Liver (tissue), 9 donors: ENCODE results near the gene TADA3. TPM values are rescaled to one million over a fixed set of nuclear protein-coding genes. Genes with fewer than 3 reads are reported as not detected.

Experiments used
- DNase-seq: peaks from one replicate; pipeline ENCODE4 v3.0.0-alpha.2; 2017; ENCODE audit warnings: low spot score
- H3K27ac ChIP-seq, 2 donors: one replicate each; pipeline ENCODE4 v1.7.0; 2013; ENCODE audit warnings: inconsistent platforms in 2 of 2, low read length in 2 of 2, control low read depth in 1 of 2, low read depth in 1 of 2, mild to moderate bottlenecking in 1 of 2
- H3K27me3 ChIP-seq, 4 donors: one replicate each; pipeline versions ENCODE4 v1.6.1 to v1.7.0; 2013; ENCODE audit warnings: low read length in 3 of 4, inconsistent platforms in 1 of 4, mild to moderate bottlenecking in 1 of 4, moderate library complexity in 1 of 4; ENCODE audit not compliant: control insufficient read depth in 4 of 4, insufficient read depth in 4 of 4
- H3K36me3 ChIP-seq, 4 donors: one replicate each; pipeline versions ENCODE4 v1.6.1 to v1.7.0; 2013; ENCODE audit warnings: low read length in 3 of 4, mild to moderate bottlenecking in 3 of 4, low read depth in 1 of 4, moderate library complexity in 1 of 4; ENCODE audit not compliant: control insufficient read depth in 4 of 4, insufficient read depth in 3 of 4
- H3K4me1 ChIP-seq, 4 donors: one replicate each; pipeline versions ENCODE4 v1.6.1 to v1.7.0; 2013; ENCODE audit warnings: low read length in 3 of 4, mild to moderate bottlenecking in 3 of 4, moderate library complexity in 1 of 4; ENCODE audit not compliant: control insufficient read depth in 4 of 4, insufficient read depth in 4 of 4
- H3K4me3 ChIP-seq, 3 donors: one replicate each; pipeline versions ENCODE4 v1.6.1 to v1.7.0; 2013; ENCODE audit warnings: low read length in 3 of 3, control low read depth in 1 of 3, low read depth in 1 of 3, mild to moderate bottlenecking in 1 of 3
- H3K9ac ChIP-seq, 2 donors: one replicate each; pipeline ENCODE4 v1.7.0; 2013; ENCODE audit warnings: low read length in 2 of 2, mild to moderate bottlenecking in 2 of 2, moderate library complexity in 2 of 2, control low read depth in 1 of 2, low read depth in 1 of 2
- H3K9me3 ChIP-seq, 4 donors: one replicate each; pipeline versions ENCODE4 v1.6.1 to v1.7.0; 2013; ENCODE audit warnings: low read length in 3 of 4; ENCODE audit not compliant: control insufficient read depth in 4 of 4
- FOXA1 ChIP-seq: IDR thresholded peaks from 2 replicates; pipeline ENCODE4 v1.6.1; 2016; ENCODE audit warnings: antibody characterized with exemption
- FOXA2 ChIP-seq: IDR thresholded peaks from 2 replicates; pipeline ENCODE4 v1.6.1; 2016; ENCODE audit warnings: antibody characterized with exemption
- GABPA ChIP-seq, 2 donors: IDR thresholded peaks in 1 of 2; conservative IDR thresholded peaks in 1 of 2; 2 replicates each; pipeline ENCODE4 v1.6.1; 2016; ENCODE audit warnings: antibody characterized with exemption in 2 of 2, mild to moderate bottlenecking in 1 of 2, moderate library complexity in 1 of 2
- HNF4A ChIP-seq, 2 donors: conservative IDR thresholded peaks; 2 replicates each; pipeline ENCODE4 v1.6.1; 2016; ENCODE audit warnings: antibody characterized with exemption in 2 of 2, mild to moderate bottlenecking in 2 of 2
- HNF4G ChIP-seq: IDR thresholded peaks from 2 replicates; pipeline ENCODE4 v1.6.1; 2016; ENCODE audit warnings: antibody characterized with exemption
- NR2F2 ChIP-seq: IDR thresholded peaks from 2 replicates; pipeline ENCODE4 v1.6.1; 2016; ENCODE audit warnings: antibody characterized with exemption
- RAD21 ChIP-seq, 2 donors: IDR thresholded peaks; 2 replicates each; pipeline ENCODE4 v1.6.1; 2016; ENCODE audit warnings: antibody characterized with exemption in 2 of 2, mild to moderate bottlenecking in 2 of 2
- SP1 ChIP-seq: IDR thresholded peaks from 2 replicates; pipeline ENCODE4 v1.6.1; 2018; ENCODE audit warnings: antibody characterized with exemption, mild to moderate bottlenecking
- TAF1 ChIP-seq: conservative IDR thresholded peaks from 2 replicates; pipeline ENCODE4 v1.6.1; 2016; ENCODE audit warnings: antibody characterized with exemption, mild to moderate bottlenecking
- YY1 ChIP-seq: IDR thresholded peaks from 2 replicates; pipeline ENCODE4 v1.6.1; 2016; ENCODE audit warnings: antibody characterized with exemption, mild to moderate bottlenecking
- WGBS: extraction: QIAGEN DNeasy Blood & Tissue Kit; methylation state at CpG from one replicate; pipeline ENCODE4 v1.1.7; 2013; 5-methylcytosine and 5-hydroxymethylcytosine counted together
- polyA plus RNA-seq, 2 donors: library from polyadenylated mRNA; stranded (reverse) in 1 of 2; unstranded in 1 of 2; fragments of 200-250 nt in 1 of 2; fragments of >200 nt in 1 of 2; fragmentation: Nextera tagmentation in 1 of 2; extraction: Ambion mirVana in 1 of 2; gene quantifications; one replicate each; pipeline versions ENCODE4 v1.2.1 to v1.2.3, GENCODE V29; 2013 to 2015
- total RNA-seq, 2 donors: library from RNA; depleted of rRNA; stranded (reverse); fragments of >200 nt; gene quantifications; one replicate each; pipeline ENCODE4 v1.2.3, GENCODE V29; 2014
- TF ChIP-seq, protein P1 (sequence below): IDR thresholded peaks from 2 replicates; pipeline ENCODE4 v1.6.1; 2016; ENCODE audit warnings: antibody characterized with exemption
- TF ChIP-seq, protein P2 (sequence below): IDR thresholded peaks from 2 replicates; pipeline ENCODE4 v1.6.1; 2016; ENCODE audit warnings: antibody characterized with exemption
- TF ChIP-seq, protein P3 (sequence below): IDR thresholded peaks from 2 replicates; pipeline ENCODE4 v1.6.1; 2016; ENCODE audit warnings: antibody characterized with exemption
- TF ChIP-seq, protein P4 (sequence below): fragments of 150-350 bp; IDR thresholded peaks from 2 replicates; pipeline ENCODE4 v1.5.1; 2017; ENCODE audit warnings: improper control_type of control experiment, low read depth, low read length; ENCODE audit not compliant: missing input control
- TF ChIP-seq, protein P5 (sequence below): IDR thresholded peaks from 2 replicates; pipeline ENCODE4 v1.6.1; 2016; ENCODE audit warnings: antibody characterized with exemption, mild to moderate bottlenecking
- donor health status: healthy.
- donor health status: healthy.
- donor health status: healthy.
- donor health status: healthy.
- donor health status: healthy.

The TADA3 gene
- total and polyA plus RNA-seq, 4 donors = 16.2 to 27.8 (median 21.5) TPM

DNA sequence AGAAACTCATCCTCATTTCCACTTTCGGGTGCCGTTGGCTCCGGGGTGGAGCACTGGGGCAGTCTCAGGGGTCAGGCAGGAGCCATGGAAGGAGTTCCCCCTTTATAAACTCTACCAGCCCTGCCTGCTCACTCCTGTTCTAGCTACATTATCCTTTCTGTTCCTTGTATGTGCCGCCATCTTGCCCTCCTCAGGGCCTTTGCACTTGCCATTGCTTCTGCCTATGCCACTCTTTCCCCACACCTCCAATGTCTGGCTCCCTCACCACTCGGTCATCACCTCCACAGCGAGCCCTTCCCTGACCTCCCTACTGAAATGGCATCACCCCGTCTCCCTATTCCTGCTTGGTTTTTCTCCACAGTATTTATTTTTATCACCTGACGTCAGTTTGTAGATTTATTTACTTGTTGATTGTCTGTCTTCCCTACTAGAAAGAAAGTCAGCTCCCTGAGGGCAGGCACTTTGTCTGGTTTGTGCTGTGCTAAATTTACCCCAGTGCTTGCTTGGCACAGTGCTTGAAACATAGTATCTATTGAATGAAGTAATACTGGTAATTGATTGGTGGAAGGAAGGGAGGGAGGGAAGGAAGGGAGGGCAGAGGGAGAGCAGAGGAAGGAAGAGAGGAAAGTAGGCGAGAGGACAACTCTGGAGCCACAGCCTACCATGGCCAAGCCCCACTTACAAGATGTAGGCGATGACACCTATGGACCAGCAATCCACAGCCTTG lies 31.3 kb downstream of the TADA3 start:
- 95% methylated on average over 10 of the region's 10 CpGs for WGBS
- H3K9ac ChIP-seq = no peak overlapping the region
- DNase-seq = no peak
- TF ChIP-seq YY1 (no peak), SP1 (no peak), TAF1 (no peak), HNF4A (conservative IDR thresholded peaks at IDR 0.05) (no peak), FOXA2 (no peak), GABPA (IDR thresholded peaks at IDR 0.05 in 1 of 2, conservative IDR thresholded peaks at IDR 0.05 in 1 of 2) (no peak), RAD21 (IDR thresholded peaks at IDR 0.05) (no peak), HNF4G (no peak), FOXA1 (no peak)
- TF ChIP-seq, protein P1, sequence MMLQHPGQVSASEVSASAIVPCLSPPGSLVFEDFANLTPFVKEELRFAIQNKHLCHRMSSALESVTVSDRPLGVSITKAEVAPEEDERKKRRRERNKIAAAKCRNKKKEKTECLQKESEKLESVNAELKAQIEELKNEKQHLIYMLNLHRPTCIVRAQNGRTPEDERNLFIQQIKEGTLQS = no peak
- TF ChIP-seq, protein P2, sequence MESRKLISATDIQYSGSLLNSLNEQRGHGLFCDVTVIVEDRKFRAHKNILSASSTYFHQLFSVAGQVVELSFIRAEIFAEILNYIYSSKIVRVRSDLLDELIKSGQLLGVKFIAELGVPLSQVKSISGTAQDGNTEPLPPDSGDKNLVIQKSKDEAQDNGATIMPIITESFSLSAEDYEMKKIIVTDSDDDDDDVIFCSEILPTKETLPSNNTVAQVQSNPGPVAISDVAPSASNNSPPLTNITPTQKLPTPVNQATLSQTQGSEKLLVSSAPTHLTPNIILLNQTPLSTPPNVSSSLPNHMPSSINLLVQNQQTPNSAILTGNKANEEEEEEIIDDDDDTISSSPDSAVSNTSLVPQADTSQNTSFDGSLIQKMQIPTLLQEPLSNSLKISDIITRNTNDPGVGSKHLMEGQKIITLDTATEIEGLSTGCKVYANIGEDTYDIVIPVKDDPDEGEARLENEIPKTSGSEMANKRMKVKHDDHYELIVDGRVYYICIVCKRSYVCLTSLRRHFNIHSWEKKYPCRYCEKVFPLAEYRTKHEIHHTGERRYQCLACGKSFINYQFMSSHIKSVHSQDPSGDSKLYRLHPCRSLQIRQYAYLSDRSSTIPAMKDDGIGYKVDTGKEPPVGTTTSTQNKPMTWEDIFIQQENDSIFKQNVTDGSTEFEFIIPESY = no peak
- TF ChIP-seq, protein P3, sequence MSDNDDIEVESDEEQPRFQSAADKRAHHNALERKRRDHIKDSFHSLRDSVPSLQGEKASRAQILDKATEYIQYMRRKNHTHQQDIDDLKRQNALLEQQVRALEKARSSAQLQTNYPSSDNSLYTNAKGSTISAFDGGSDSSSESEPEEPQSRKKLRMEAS = no peak
- TF ChIP-seq, protein P4, sequence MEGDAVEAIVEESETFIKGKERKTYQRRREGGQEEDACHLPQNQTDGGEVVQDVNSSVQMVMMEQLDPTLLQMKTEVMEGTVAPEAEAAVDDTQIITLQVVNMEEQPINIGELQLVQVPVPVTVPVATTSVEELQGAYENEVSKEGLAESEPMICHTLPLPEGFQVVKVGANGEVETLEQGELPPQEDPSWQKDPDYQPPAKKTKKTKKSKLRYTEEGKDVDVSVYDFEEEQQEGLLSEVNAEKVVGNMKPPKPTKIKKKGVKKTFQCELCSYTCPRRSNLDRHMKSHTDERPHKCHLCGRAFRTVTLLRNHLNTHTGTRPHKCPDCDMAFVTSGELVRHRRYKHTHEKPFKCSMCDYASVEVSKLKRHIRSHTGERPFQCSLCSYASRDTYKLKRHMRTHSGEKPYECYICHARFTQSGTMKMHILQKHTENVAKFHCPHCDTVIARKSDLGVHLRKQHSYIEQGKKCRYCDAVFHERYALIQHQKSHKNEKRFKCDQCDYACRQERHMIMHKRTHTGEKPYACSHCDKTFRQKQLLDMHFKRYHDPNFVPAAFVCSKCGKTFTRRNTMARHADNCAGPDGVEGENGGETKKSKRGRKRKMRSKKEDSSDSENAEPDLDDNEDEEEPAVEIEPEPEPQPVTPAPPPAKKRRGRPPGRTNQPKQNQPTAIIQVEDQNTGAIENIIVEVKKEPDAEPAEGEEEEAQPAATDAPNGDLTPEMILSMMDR = no peak
- TF ChIP-seq, protein P5, sequence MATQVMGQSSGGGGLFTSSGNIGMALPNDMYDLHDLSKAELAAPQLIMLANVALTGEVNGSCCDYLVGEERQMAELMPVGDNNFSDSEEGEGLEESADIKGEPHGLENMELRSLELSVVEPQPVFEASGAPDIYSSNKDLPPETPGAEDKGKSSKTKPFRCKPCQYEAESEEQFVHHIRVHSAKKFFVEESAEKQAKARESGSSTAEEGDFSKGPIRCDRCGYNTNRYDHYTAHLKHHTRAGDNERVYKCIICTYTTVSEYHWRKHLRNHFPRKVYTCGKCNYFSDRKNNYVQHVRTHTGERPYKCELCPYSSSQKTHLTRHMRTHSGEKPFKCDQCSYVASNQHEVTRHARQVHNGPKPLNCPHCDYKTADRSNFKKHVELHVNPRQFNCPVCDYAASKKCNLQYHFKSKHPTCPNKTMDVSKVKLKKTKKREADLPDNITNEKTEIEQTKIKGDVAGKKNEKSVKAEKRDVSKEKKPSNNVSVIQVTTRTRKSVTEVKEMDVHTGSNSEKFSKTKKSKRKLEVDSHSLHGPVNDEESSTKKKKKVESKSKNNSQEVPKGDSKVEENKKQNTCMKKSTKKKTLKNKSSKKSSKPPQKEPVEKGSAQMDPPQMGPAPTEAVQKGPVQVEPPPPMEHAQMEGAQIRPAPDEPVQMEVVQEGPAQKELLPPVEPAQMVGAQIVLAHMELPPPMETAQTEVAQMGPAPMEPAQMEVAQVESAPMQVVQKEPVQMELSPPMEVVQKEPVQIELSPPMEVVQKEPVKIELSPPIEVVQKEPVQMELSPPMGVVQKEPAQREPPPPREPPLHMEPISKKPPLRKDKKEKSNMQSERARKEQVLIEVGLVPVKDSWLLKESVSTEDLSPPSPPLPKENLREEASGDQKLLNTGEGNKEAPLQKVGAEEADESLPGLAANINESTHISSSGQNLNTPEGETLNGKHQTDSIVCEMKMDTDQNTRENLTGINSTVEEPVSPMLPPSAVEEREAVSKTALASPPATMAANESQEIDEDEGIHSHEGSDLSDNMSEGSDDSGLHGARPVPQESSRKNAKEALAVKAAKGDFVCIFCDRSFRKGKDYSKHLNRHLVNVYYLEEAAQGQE = no peak
- H3K36me3 ChIP-seq = peaks cover 15 to 58% (median 40%) of the 10 kb centered on the region in 4 donors
- H3K9me3 ChIP-seq = no peaks in the 10 kb centered on the region
- H3K27ac ChIP-seq = no peak overlapping the region
- no peak overlapping the region for H3K4me3 ChIP-seq
- no peaks in the 10 kb centered on the region for H3K4me1 ChIP-seq
- no peaks in the 10 kb centered on the region for H3K27me3 ChIP-seq

GRCh38 chr3:9757427-9757826 lies 34.8 kb downstream of the TADA3 start:
- WGBS = 95% methylated on average over 13 of the region's 13 CpGs
- TF ChIP-seq, protein P4 = no peak
- TF ChIP-seq, protein P1 = no peak
- no peak for TF ChIP-seq FOXA1
- TF ChIP-seq NR2F2 = no peak
- TF ChIP-seq, protein P3 = no peak
- H3K4me1 ChIP-seq = peaks cover 0 to 5% (median 0%) of the 10 kb centered on the region in 4 donors
- DNase-seq = no peak
- H3K9ac ChIP-seq = no peak overlapping the region
- peaks cover 19 to 57% (median 40%) of the 10 kb centered on the region in 4 donors for H3K36me3 ChIP-seq
- H3K4me3 ChIP-seq = no peak overlapping the region
- H3K9me3 ChIP-seq = no peaks in the 10 kb centered on the region
- no peak overlapping the region for H3K27ac ChIP-seq
- no peaks in the 10 kb centered on the region for H3K27me3 ChIP-seq
